Hair follicular keratinocyte (primary cell): ENCODE data around the gene MCIDAS. TPM values are rescaled to one million over a fixed set of nuclear protein-coding genes. Genes with fewer than 3 reads are reported as not detected.

Source experiments
- total RNA-seq: library from RNA; depleted of rRNA; stranded (reverse); fragments of >200 nt; gene quantifications from 2 replicates; pipeline ENCODE4 v1.2.3, GENCODE V29; 2015

MCIDAS gene
- total RNA-seq = 0.27 TPM in 1 of 2 replicates, not detected in the other

GRCh38 chr5:55226934-55227663 is at the start of gene MCIDAS:
TSS of gene MCIDAS (minus strand) at chr5:55227315. CDS start at chr5:55227138, 177 bp downstream.

GRCh38 chr5:55232985-55233928 is 6.1 kb upstream of the MCIDAS start, which contains the start of gene CCNO:
TSS of gene CCNO (minus strand) at chr5:55233608. CDS start at chr5:55233523, 85 bp downstream.

GRCh38 chr5:55172937-55173686 is 54.0 kb downstream of the MCIDAS start, which contains the start of gene CDC20B:
TSS of gene CDC20B (minus strand) at chr5:55173177. CDS start at chr5:55173000, 177 bp downstream.

Other genes starting within 250 kb of the MCIDAS start
- gene ESM1, start 241.7 kb downstream of the MCIDAS start, total RNA-seq = not detected in 2 replicates
- gene GZMK, start 203.1 kb downstream of the MCIDAS start, total RNA-seq = not detected in 2 replicates
- not detected in 2 replicates for gene GZMA, start 124.7 kb downstream of the MCIDAS start, total RNA-seq
- 28.5 and 40.4 TPM in 2 replicates for gene GPX8, start 67.1 kb downstream of the MCIDAS start, total RNA-seq
- not detected in 2 replicates for gene CDC20B, start 54.1 kb downstream of the MCIDAS start, total RNA-seq
- 8.5 and 8.8 TPM in 2 replicates for gene CCNO, start 6.3 kb upstream of the MCIDAS start, total RNA-seq
- 19.2 and 25.3 TPM in 2 replicates for gene DHX29, start 80.4 kb upstream of the MCIDAS start, total RNA-seq
- 82.2 and 84.2 TPM in 2 replicates for gene MTREX, start 80.7 kb upstream of the MCIDAS start, total RNA-seq